Fibroblast of lung (primary cell): Measurements from ENCODE around the gene RET. TPM values are rescaled to one million over a fixed set of nuclear protein-coding genes. Genes with fewer than 3 reads are reported as not detected.

Experiments used
- DNase-seq, 2 donors: peaks; one replicate each; pipeline versions ENCODE4 v3.0.0 to v3.0.0-alpha.2; 2010; ENCODE audit warnings: low read depth in 2 of 2
- H2AFZ ChIP-seq: 2 replicates; pipeline ENCODE4 v1.5.1; 2012; ENCODE audit warnings: low read length, control low read depth, inconsistent platforms
- H3K27ac ChIP-seq: 2 replicates; pipeline ENCODE4 v1.5.1; 2011; ENCODE audit warnings: low read length, control low read depth; ENCODE audit not compliant: insufficient read depth
- H3K27me3 ChIP-seq: 2 replicates; pipeline ENCODE4 v1.5.1; 2011; ENCODE audit warnings: mild to moderate bottlenecking, low read length; ENCODE audit not compliant: control insufficient read depth, insufficient read depth
- H3K36me3 ChIP-seq: 2 replicates; pipeline ENCODE4 v1.5.1; 2011; ENCODE audit warnings: low read length; ENCODE audit not compliant: control insufficient read depth, insufficient read depth
- H3K4me1 ChIP-seq: 2 replicates; pipeline ENCODE4 v1.5.1; 2011; ENCODE audit warnings: low read length; ENCODE audit not compliant: control insufficient read depth, insufficient read depth; ENCODE audit errors: extremely low read depth
- H3K4me2 ChIP-seq: 2 replicates; pipeline ENCODE4 v1.5.1; 2011; ENCODE audit warnings: low read length, control low read depth; ENCODE audit not compliant: insufficient read depth; ENCODE audit errors: extremely low read depth
- H3K4me3 ChIP-seq, 4 experiments: fragments of 200-600 bp in 1 of 4; sonication (generic) in 1 of 4; replicated peaks in 1 of 4; 2 replicates each; pipeline ENCODE4 v1.5.1; 2011 to 2016; ENCODE audit warnings: low read length in 4 of 4, low read depth in 3 of 4, mild to moderate bottlenecking in 3 of 4, control low read depth in 2 of 4, inconsistent platforms in 1 of 4, mixed read lengths in 1 of 4; ENCODE audit not compliant: insufficient read depth in 1 of 4; ENCODE audit errors: control extremely low read depth in 1 of 4
- H3K79me2 ChIP-seq: 2 replicates; pipeline ENCODE4 v1.5.1; 2012; ENCODE audit warnings: mild to moderate bottlenecking, low read length, inconsistent platforms; ENCODE audit not compliant: control insufficient read depth, insufficient read depth
- H3K9ac ChIP-seq: 2 replicates; pipeline ENCODE4 v1.5.1; 2011; ENCODE audit warnings: mild to moderate bottlenecking, low read length, control low read depth; ENCODE audit not compliant: insufficient read depth
- H3K9me3 ChIP-seq: 2 replicates; pipeline ENCODE4 v1.5.1; 2012; ENCODE audit warnings: low read depth, low read length; ENCODE audit not compliant: control insufficient read depth, insufficient read depth
- H4K20me1 ChIP-seq: 2 replicates; pipeline ENCODE4 v1.5.1; 2011; ENCODE audit warnings: low read length; ENCODE audit not compliant: control insufficient read depth, insufficient read depth; ENCODE audit errors: extremely low read depth
- CTCF ChIP-seq, 2 donors: IDR thresholded peaks in 1 of 2; conservative IDR thresholded peaks in 1 of 2; 1 replicate in 1 of 2; 2 replicates in 1 of 2; pipeline ENCODE4 v1.5.1; 2011 to 2012; ENCODE audit warnings: low read length in 2 of 2, control low read depth in 1 of 2, inconsistent platforms in 1 of 2, low read depth in 1 of 2, mild to moderate bottlenecking in 1 of 2
- EZH2 ChIP-seq: IDR thresholded peaks from 2 replicates; pipeline ENCODE4 v1.5.1; 2012; ENCODE audit warnings: low read length, control low read depth, mild to moderate bottlenecking; ENCODE audit errors: missing control alignments
- polyA plus RNA-seq, 2 donors: library from polyadenylated mRNA; depleted of rRNA in 1 of 2; stranded (reverse) in 1 of 2; unstranded in 1 of 2; fragments of >200 nt; gene quantifications; 2 replicates each; pipeline ENCODE4 v1.2.1, GENCODE V29; 2011 to 2012; ENCODE audit warnings: missing spikeins in 1 of 2
- total RNA-seq: library from RNA; depleted of rRNA; stranded (reverse); fragments of >200 nt; gene quantifications from 2 replicates; pipeline ENCODE4 v1.2.1, GENCODE V29; 2014

Gene RET
- total and polyA plus RNA-seq, 2 donors (not counting 1 experiment from before 2014, with no cell fraction given), result 0.08 to 0.83 TPM

GRCh38 chr10:43130770-43131171, 53.9 kb downstream of the RET start:
- Histone ChIP-seq H3K9ac (no peak overlapping the region), H3K36me3 (no peaks in the 10 kb centered on the region), H3K4me1 (peaks cover 13% of the 10 kb centered on the region), H2AFZ (no peak overlapping the region), H3K4me2 (no peak overlapping the region), H3K79me2 (no peaks in the 10 kb centered on the region), H3K4me3 (no peak overlapping the region), H3K9me3 (no peaks in the 10 kb centered on the region), H4K20me1 (no peaks in the 10 kb centered on the region), H3K27me3 (no peaks in the 10 kb centered on the region), H3K27ac (no peak overlapping the region)
- TF ChIP-seq CTCF (conservative IDR thresholded peaks at IDR 0.05 in 1 of 2, IDR thresholded peaks at IDR 0.05 in 1 of 2; ENCODE audit: low read depth in 1 of 2, low read length in 2 of 2), result no peak
- TF ChIP-seq EZH2, result no peak
- no peak for DNase-seq

GRCh38 chr10:43131256-43131655, 54.4 kb downstream of the RET start:
- TF ChIP-seq EZH2 (no peak), CTCF (conservative IDR thresholded peaks at IDR 0.05 in 1 of 2, IDR thresholded peaks at IDR 0.05 in 1 of 2; ENCODE audit: low read depth in 1 of 2, low read length in 2 of 2) (no peak)
- no peaks in the 10 kb centered on the region for H3K27me3 ChIP-seq
- H3K9ac ChIP-seq, result no peak overlapping the region
- H3K79me2 ChIP-seq, result no peaks in the 10 kb centered on the region
- H3K4me3 ChIP-seq, result no peak overlapping the region
- H3K36me3 ChIP-seq, result no peaks in the 10 kb centered on the region
- H4K20me1 ChIP-seq, result no peaks in the 10 kb centered on the region
- H3K9me3 ChIP-seq, result no peaks in the 10 kb centered on the region
- H2AFZ ChIP-seq, result no peak overlapping the region
- DNase-seq, result no peak
- H3K4me1 ChIP-seq, result peaks cover 13% of the 10 kb centered on the region
- H3K4me2 ChIP-seq, result no peak overlapping the region
- no peak overlapping the region for H3K27ac ChIP-seq

DNA sequence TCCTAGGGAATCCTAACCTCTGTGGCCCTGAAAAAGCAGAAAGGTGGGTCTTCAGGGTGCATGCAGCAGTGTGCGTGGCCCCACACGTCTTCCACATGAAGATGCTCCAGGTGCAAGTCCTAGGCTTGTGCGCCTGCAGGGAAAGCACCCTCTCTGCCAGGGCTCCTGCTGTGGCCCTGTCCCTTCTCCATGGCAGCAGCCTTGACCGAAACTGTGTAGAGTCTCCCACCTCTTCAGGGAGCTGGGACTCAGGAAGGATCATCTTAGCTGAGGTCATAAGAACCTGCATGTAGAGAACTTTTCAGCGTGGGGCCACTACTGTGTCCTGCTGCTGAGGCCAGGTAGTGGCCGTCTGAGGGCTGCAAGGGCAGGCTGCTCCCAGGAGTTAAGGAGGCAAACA, 55.0 kb downstream of the RET start:
- DNase-seq, result no peak
- H3K9ac ChIP-seq, result no peak overlapping the region
- peaks cover 2% of the 10 kb centered on the region for H3K79me2 ChIP-seq
- H3K9me3 ChIP-seq, result no peaks in the 10 kb centered on the region
- no peak overlapping the region for H3K4me2 ChIP-seq
- H3K27ac ChIP-seq, result no peak overlapping the region
- H2AFZ ChIP-seq, result no peak overlapping the region
- TF ChIP-seq EZH2, result no peak
- no peaks in the 10 kb centered on the region for H3K36me3 ChIP-seq
- H3K27me3 ChIP-seq, result no peaks in the 10 kb centered on the region
- H4K20me1 ChIP-seq, result no peaks in the 10 kb centered on the region
- peaks cover 13% of the 10 kb centered on the region for H3K4me1 ChIP-seq
- H3K4me3 ChIP-seq, result no peak overlapping the region
